ENCODE data around the gene APIP. TPM values are rescaled to one million over a fixed set of nuclear protein-coding genes. Genes with fewer than 3 reads are reported as not detected.
A peak's percentile ranks its signal among the peaks of the same experiment; 100 is the strongest.

APIP gene
- 55.6 and 73.3 TPM in 2 replicates for total RNA-seq (2014; rRNA removed; shearing (Covaris generic))

- DNase-seq (ENCODE audit: low read depth): peak; percentile 99
Observed at GRCh38 chr11:34916015-34916842, at the start of gene APIP, which contains the start of gene PDHX. Gene APIP, minus strand, starts transcription at chr11:34916379. Its CDS starts 95 bp downstream, at chr11:34916284. Gene PDHX, plus strand, starts transcription at chr11:34916618. Its CDS starts 38 bp downstream, at chr11:34916656.

- no peak for DNase-seq (ENCODE audit: low read depth)
Observed at GRCh38 chr11:34964610-34965331, 48.6 kb upstream of the APIP start.

- DNase-seq (ENCODE audit: low read depth): no peak
Observed at GRCh38 chr11:34963351-34963750, 47.2 kb upstream of the APIP start.

GRCh38 chr11:34962034-34962433, 45.9 kb upstream of the APIP start:
- no peak for DNase-seq (ENCODE audit: low read depth)

- DNase-seq (ENCODE audit: low read depth): no peak
Observed at GRCh38 chr11:34960277-34960676, 44.1 kb upstream of the APIP start.

- DNase-seq (ENCODE audit: low read depth): no peak
Observed at GRCh38 chr11:34959770-34960169, 43.6 kb upstream of the APIP start.

- DNase-seq (ENCODE audit: low read depth): no peak
Observed at GRCh38 chr11:34957606-34958005, 41.4 kb upstream of the APIP start.

GRCh38 chr11:34957206-34957605, 41.0 kb upstream of the APIP start:
- no peak for DNase-seq (ENCODE audit: low read depth)

GRCh38 chr11:34953955-34954354, 37.8 kb upstream of the APIP start:
- DNase-seq (ENCODE audit: low read depth): no peak

- no peak for DNase-seq (ENCODE audit: low read depth)
Observed at GRCh38 chr11:34948696-34949095, 32.5 kb upstream of the APIP start.

- DNase-seq (ENCODE audit: low read depth): no peak
Observed at GRCh38 chr11:34944692-34945091, 28.5 kb upstream of the APIP start.

- no peak for DNase-seq (ENCODE audit: low read depth)
Observed at GRCh38 chr11:34941688-34942087, 25.5 kb upstream of the APIP start.

GRCh38 chr11:34940026-34940677, 24.0 kb upstream of the APIP start:
- DNase-seq (ENCODE audit: low read depth): no peak

GRCh38 chr11:34938611-34939010, 22.4 kb upstream of the APIP start:
- DNase-seq (ENCODE audit: low read depth): no peak

GRCh38 chr11:34936945-34937629, 20.9 kb upstream of the APIP start:
- DNase-seq (ENCODE audit: low read depth): no peak

- no peak for DNase-seq (ENCODE audit: low read depth)
Observed at GRCh38 chr11:34929794-34930763, 13.9 kb upstream of the APIP start.

- DNase-seq (ENCODE audit: low read depth): no peak
Observed at GRCh38 chr11:34928960-34929680, 12.9 kb upstream of the APIP start.

GRCh38 chr11:34928268-34928959, 12.2 kb upstream of the APIP start:
- no peak for DNase-seq (ENCODE audit: low read depth)

GRCh38 chr11:34926831-34927132, 10.6 kb upstream of the APIP start:
- no peak for DNase-seq (ENCODE audit: low read depth)

All from Daoy (cell line).